Activated CD4-positive, alpha-beta memory T cell treated with anti-CD3 and anti-CD28 coated beads, Interleukin-2, amount 10 ng/mL, durations not matched to agents 7 days and 5 days (primary cell): Measurements from ENCODE around the gene LAMA2. TPM values are rescaled to one million over a fixed set of nuclear protein-coding genes. Genes with fewer than 3 reads are reported as not detected.

ENCODE experiments used
- CTCF ChIA-PET: fragments of 350-600 bp; sonication (Branson Sonifier 250); formaldehyde crosslinking; loops from one replicate; lab custom pipeline; 2021; ENCODE audit warnings: antibody characterized with exemption, inconsistent platforms; lab: Charles Lee
- POLR2A ChIA-PET: fragments of 350-600 bp; sonication (Branson Sonifier 250); formaldehyde crosslinking; loops from one replicate; lab custom pipeline; 2021; ENCODE audit warnings: antibody characterized with exemption; lab: Charles Lee
- DNase-seq: peaks from one replicate; pipeline ENCODE4 v3.0.0-alpha.2; 2020
- H3K27ac Mint-ChIP-seq: one replicate; pipeline ENCODE4 v1.8.0; 2021; ENCODE audit warnings: mild to moderate bottlenecking, mixed read lengths
- H3K27me3 Mint-ChIP-seq: one replicate; pipeline ENCODE4 v1.8.0; 2021; ENCODE audit warnings: mixed read lengths
- H3K36me3 Mint-ChIP-seq: one replicate; pipeline ENCODE4 v1.8.0; 2021; ENCODE audit warnings: low read depth, mixed read lengths
- H3K4me1 Mint-ChIP-seq: one replicate; pipeline ENCODE4 v1.8.0; 2021; ENCODE audit warnings: mixed read lengths
- H3K4me3 Mint-ChIP-seq: one replicate; pipeline ENCODE4 v1.8.0; 2021; ENCODE audit warnings: mild to moderate bottlenecking, mixed read lengths
- H3K9me3 Mint-ChIP-seq: one replicate; pipeline ENCODE4 v1.8.0; 2021; ENCODE audit warnings: mixed read lengths
- total RNA-seq, 2 experiments: library from RNA; stranded (reverse); gene quantifications; one replicate each; pipeline ENCODE4 v1.2.3, GENCODE V29; 2021

LAMA2 gene
- total RNA-seq, 2 experiments from 2014 or later = 0.15 to 0.53 TPM

GRCh38 chr6:128883906-128884305, 968 bp downstream of the LAMA2 start:
- POLR2A ChIA-PET = no interaction called here
- no peak for DNase-seq
- no peak overlapping the region for H3K4me3 Mint-ChIP-seq
- H3K27me3 Mint-ChIP-seq = peaks cover 24% of the 10 kb centered on the region
- CTCF ChIA-PET = no interaction called here
- no peaks in the 10 kb centered on the region for H3K36me3 Mint-ChIP-seq
- no peak overlapping the region for H3K27ac Mint-ChIP-seq
- H3K9me3 Mint-ChIP-seq = no peaks in the 10 kb centered on the region
- no peaks in the 10 kb centered on the region for H3K4me1 Mint-ChIP-seq

DNA sequence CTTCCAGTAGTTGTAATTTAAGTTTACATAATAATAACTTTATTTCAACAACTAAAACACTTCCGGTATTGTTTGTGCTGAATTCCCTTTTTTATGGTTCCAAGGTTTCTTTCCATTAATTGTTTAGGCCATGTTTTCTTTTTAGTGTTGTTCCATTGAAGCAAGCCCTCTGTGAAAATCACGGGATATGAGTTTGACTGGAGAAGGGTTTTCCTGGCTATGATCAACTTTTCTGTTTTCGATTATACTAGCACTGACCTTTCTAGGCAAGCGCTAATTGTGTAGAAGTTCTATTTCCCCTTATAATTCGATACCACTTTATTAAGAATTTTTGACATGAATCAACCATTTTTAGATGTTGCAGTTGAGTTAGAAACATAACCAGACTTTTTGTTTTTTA, 2.4 kb downstream of the LAMA2 start:
- H3K4me1 Mint-ChIP-seq = no peaks in the 10 kb centered on the region
- H3K4me3 Mint-ChIP-seq = no peak overlapping the region
- peaks cover 24% of the 10 kb centered on the region for H3K27me3 Mint-ChIP-seq
- H3K27ac Mint-ChIP-seq = no peak overlapping the region
- POLR2A ChIA-PET = no interaction called here
- CTCF ChIA-PET = no interaction called here
- no peaks in the 10 kb centered on the region for H3K36me3 Mint-ChIP-seq
- no peaks in the 10 kb centered on the region for H3K9me3 Mint-ChIP-seq
- no peak for DNase-seq

DNA sequence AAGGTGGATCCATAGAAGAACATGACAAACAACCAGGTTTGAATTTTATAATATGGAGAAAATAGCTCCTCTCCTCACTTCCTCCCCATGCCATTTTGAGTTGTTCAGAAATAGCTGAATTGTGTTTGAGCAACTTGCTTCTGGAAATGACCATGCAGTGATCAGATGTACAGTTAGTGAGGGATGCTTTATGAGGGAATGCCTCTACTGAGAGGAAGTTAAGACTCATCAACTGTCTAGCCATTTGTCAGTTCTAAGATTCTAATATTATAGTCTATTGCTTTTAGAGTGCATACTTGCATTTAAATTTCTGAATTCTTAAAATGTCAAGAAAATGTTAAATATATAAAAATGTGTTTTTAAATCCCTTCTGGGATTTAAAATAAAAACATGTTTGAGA, 3.8 kb downstream of the LAMA2 start:
- no peak overlapping the region for H3K27ac Mint-ChIP-seq
- no peak overlapping the region for H3K4me3 Mint-ChIP-seq
- ChIA-PET CTCF (no interaction called here), POLR2A (no interaction called here)
- H3K4me1 Mint-ChIP-seq = no peaks in the 10 kb centered on the region
- peaks cover 24% of the 10 kb centered on the region for H3K27me3 Mint-ChIP-seq
- no peaks in the 10 kb centered on the region for H3K9me3 Mint-ChIP-seq
- no peak for DNase-seq
- no peaks in the 10 kb centered on the region for H3K36me3 Mint-ChIP-seq

DNA sequence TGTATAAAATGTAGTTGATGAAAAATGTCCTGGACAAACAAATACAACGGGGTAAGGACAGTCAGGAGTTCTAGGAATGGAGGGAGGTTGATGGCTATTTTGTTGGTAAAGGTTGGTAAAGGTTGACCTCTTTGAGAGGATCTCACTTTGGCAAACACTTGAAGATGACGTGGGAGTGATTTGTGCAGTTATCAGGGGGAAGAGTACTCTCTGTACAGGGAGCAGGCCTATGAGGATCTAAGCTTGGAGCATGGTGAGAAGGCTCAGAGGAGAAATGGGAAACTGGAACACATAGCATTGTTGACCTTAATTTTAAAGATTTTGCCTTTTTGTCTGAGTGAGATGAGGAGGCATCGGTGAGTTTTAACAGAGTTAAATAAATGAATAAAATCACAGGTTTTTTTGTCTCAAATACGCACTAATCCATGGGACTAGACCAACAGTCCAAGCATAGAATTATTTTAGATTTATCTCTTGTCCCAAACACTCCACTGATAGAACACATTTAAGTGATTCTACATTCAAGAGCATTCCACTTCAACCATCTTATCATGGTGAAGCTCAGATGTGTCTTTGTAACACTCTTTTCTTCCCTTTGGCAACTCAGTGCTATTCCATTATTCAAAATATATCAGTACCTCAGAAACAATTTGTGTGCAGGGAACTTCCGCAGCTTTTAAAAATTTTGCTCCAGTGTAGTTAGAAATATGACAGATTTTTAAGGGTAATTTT, 5.7 kb downstream of the LAMA2 start:
- Mint-ChIP-seq H3K27ac (no peak overlapping the region), H3K27me3 (peaks cover 10% of the 10 kb centered on the region), H3K4me1 (no peaks in the 10 kb centered on the region), H3K36me3 (no peaks in the 10 kb centered on the region), H3K9me3 (no peaks in the 10 kb centered on the region), H3K4me3 (no peak overlapping the region)
- CTCF ChIA-PET = no interaction called here
- POLR2A ChIA-PET = no interaction called here
- no peak for DNase-seq

DNA sequence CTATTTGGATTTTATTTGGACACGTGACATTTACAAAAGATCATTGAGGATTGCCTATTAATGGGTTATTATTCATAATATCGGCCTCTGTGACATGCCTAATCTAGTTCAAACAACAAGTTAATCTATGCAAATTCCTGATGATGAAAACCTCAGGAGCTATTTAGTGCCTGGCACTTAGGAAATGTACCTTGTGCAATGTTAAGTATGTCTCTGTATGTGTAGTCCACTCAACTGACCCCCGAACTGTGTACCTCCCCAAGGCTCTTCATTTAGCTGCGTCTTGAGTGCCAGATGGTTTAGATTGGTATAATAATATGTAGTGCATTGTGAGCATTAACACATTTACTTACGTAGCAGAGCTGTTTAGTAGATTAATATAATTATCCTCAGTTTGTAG, 6.9 kb downstream of the LAMA2 start:
- Mint-ChIP-seq H3K4me1 (no peaks in the 10 kb centered on the region), H3K4me3 (no peak overlapping the region), H3K27me3 (peaks cover 4% of the 10 kb centered on the region), H3K9me3 (no peaks in the 10 kb centered on the region), H3K36me3 (no peaks in the 10 kb centered on the region), H3K27ac (no peak overlapping the region)
- no peak for DNase-seq
- ChIA-PET CTCF (no interaction called here), POLR2A (no interaction called here)

GRCh38 chr6:128892079-128892478, 9.1 kb downstream of the LAMA2 start:
- Mint-ChIP-seq H3K27me3 (no peaks in the 10 kb centered on the region), H3K4me3 (no peak overlapping the region), H3K27ac (no peak overlapping the region), H3K9me3 (no peaks in the 10 kb centered on the region), H3K36me3 (no peaks in the 10 kb centered on the region), H3K4me1 (no peaks in the 10 kb centered on the region)
- DNase-seq = no peak
- CTCF ChIA-PET = no interaction called here
- POLR2A ChIA-PET = no interaction called here

DNA sequence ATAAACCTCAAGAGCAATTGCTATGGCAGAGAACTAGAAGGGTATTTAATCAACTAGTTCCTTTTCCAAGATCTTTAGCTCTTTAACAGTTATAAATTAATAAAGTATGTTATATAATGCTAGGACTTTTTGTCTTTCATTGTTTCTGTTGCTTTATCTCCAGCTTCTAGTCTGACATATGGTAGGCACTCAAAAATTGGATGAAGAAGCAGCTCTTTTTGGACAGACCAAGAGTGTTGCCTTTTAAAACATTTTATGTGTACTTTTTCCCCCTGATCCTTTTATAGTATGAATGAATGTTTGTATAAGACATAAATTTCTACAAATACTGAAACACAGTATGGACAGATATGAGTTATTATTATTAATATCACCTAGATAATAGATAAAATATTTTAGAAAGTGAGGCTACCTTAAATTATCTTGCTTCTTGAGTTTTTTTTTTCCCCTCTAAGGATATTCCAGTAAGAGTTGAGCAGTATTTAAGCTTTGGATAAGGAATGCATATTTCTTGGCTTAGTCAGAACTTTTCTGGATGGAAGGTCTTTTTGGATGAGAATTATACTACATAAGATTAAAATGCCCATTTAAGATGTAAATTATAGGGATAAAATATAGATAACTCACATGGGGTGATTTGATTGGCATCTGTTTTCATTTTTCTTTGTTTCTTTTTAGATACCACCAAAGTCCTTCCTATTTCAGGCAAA, 16.6 kb downstream of the LAMA2 start:
- no peak for DNase-seq
- Mint-ChIP-seq H3K27me3 (peaks cover 3% of the 10 kb centered on the region), H3K27ac (no peak overlapping the region), H3K36me3 (no peaks in the 10 kb centered on the region), H3K9me3 (no peaks in the 10 kb centered on the region), H3K4me3 (no peak overlapping the region), H3K4me1 (no peaks in the 10 kb centered on the region)
- CTCF ChIA-PET = no interaction called here
- POLR2A ChIA-PET = no interaction called here

DNA sequence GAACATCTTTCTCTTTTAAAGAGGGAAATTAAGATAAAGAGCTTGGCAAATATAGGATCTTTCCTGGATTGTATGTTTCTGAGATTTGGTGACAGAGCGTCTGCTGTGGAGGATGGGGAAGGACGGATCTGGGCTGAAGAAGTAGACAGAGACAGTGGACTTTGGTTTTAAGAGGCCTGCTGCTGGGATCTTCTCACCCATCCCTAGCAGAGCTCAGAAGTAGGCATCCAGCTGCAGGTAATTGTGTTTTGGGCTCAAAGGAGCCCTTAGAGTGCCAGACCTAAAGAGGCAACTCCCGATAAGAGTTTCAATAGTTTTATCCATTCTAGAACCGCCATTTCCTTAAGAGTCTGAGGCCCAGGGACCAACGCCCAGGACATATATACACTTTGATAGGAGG, 20.8 kb downstream of the LAMA2 start:
- no peaks in the 10 kb centered on the region for H3K27me3 Mint-ChIP-seq
- no peaks in the 10 kb centered on the region for H3K36me3 Mint-ChIP-seq
- no peak for DNase-seq
- no peak overlapping the region for H3K4me3 Mint-ChIP-seq
- no peaks in the 10 kb centered on the region for H3K9me3 Mint-ChIP-seq
- CTCF ChIA-PET = no interaction called here
- POLR2A ChIA-PET = no interaction called here
- H3K27ac Mint-ChIP-seq = no peak overlapping the region
- H3K4me1 Mint-ChIP-seq = no peaks in the 10 kb centered on the region

DNA sequence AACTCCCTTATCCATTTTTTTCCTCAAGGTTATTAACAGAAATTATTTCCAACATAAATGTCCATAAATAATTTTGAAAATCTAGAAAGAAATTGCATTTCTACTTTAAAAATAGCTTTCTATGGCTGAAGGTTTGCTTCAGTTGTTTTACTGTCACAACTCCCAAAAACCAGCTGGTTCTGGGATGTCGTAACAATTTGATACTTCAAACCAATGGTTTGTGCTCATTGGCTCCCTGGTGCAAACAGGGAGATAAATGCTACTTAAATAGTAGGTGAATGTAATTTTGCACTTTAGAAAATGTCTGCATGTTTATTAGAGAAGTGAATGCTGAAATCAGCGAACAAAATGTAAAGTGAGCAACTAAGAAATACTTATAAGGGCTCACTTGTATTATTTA, 31.1 kb downstream of the LAMA2 start:
- DNase-seq = no peak
- CTCF ChIA-PET = no interaction called here

GRCh38 chr6:128918886-128919285, 35.9 kb downstream of the LAMA2 start:
- ChIA-PET POLR2A (no interaction called here), CTCF (no interaction called here)
- Mint-ChIP-seq H3K36me3 (no peaks in the 10 kb centered on the region), H3K4me3 (no peak overlapping the region), H3K4me1 (no peaks in the 10 kb centered on the region), H3K9me3 (no peaks in the 10 kb centered on the region), H3K27ac (no peak overlapping the region), H3K27me3 (no peaks in the 10 kb centered on the region)
- DNase-seq = no peak

More for the DNA sequence above, 31.1 kb downstream of the LAMA2 start:
- no peaks in the 10 kb centered on the region for H3K36me3 Mint-ChIP-seq
- H3K4me3 Mint-ChIP-seq = no peak overlapping the region
- no peaks in the 10 kb centered on the region for H3K9me3 Mint-ChIP-seq
- H3K27me3 Mint-ChIP-seq = no peaks in the 10 kb centered on the region
- no peak overlapping the region for H3K27ac Mint-ChIP-seq
- POLR2A ChIA-PET = no interaction called here
- H3K4me1 Mint-ChIP-seq = no peaks in the 10 kb centered on the region

GRCh38 chr6:128919412-128920180, 36.7 kb downstream of the LAMA2 start:
- H3K9me3 Mint-ChIP-seq = no peaks in the 10 kb centered on the region
- no peak overlapping the region for H3K27ac Mint-ChIP-seq
- no peaks in the 10 kb centered on the region for H3K36me3 Mint-ChIP-seq
- H3K27me3 Mint-ChIP-seq = no peaks in the 10 kb centered on the region
- POLR2A ChIA-PET = no interaction called here
- CTCF ChIA-PET = no interaction called here
- no peak overlapping the region for H3K4me3 Mint-ChIP-seq
- no peaks in the 10 kb centered on the region for H3K4me1 Mint-ChIP-seq
- DNase-seq = no peak

GRCh38 chr6:128925765-128926164, 42.8 kb downstream of the LAMA2 start:
- CTCF ChIA-PET = no interaction called here
- no peak for DNase-seq
- POLR2A ChIA-PET = no interaction called here
- Mint-ChIP-seq H3K27ac (no peak overlapping the region), H3K4me1 (no peaks in the 10 kb centered on the region), H3K4me3 (no peak overlapping the region), H3K9me3 (no peaks in the 10 kb centered on the region), H3K27me3 (no peaks in the 10 kb centered on the region), H3K36me3 (no peaks in the 10 kb centered on the region)

GRCh38 chr6:128929869-128930268, 46.9 kb downstream of the LAMA2 start:
- no peaks in the 10 kb centered on the region for H3K36me3 Mint-ChIP-seq
- H3K4me3 Mint-ChIP-seq = no peak overlapping the region
- POLR2A ChIA-PET = no interaction called here
- no peaks in the 10 kb centered on the region for H3K27me3 Mint-ChIP-seq
- DNase-seq = no peak
- CTCF ChIA-PET = no interaction called here
- H3K9me3 Mint-ChIP-seq = no peaks in the 10 kb centered on the region
- no peaks in the 10 kb centered on the region for H3K4me1 Mint-ChIP-seq
- no peak overlapping the region for H3K27ac Mint-ChIP-seq
